Activated CD8-positive, alpha-beta T cell treated with anti-CD3 and anti-CD28 coated beads, Interleukin-2, amount 10 ng/mL, durations not matched to agents 7 days and 5 days (primary cell): Measurements from ENCODE around the gene DPPA4. TPM values are rescaled to one million over a fixed set of nuclear protein-coding genes. Genes with fewer than 3 reads are reported as not detected.

Experiments used
- ATAC-seq: fragments of 150-1000 bp; cut with Tn5 transposase; one replicate; pipeline ENCODE4 v1.10.0; 2021; ENCODE audit warnings: moderate library complexity
- CTCF ChIA-PET: fragments of 350-600 bp; sonication (Branson Sonifier 250); formaldehyde crosslinking; loops from one replicate; lab custom pipeline; 2021; ENCODE audit warnings: antibody characterized with exemption; lab: Charles Lee
- POLR2A ChIA-PET: fragments of 350-600 bp; sonication (Branson Sonifier 250); formaldehyde crosslinking; loops from one replicate; lab custom pipeline; 2021; ENCODE audit warnings: antibody characterized with exemption; lab: Charles Lee
- DNase-seq: peaks from one replicate; pipeline ENCODE4 v3.0.0-alpha.2; 2020
- H3K27ac Mint-ChIP-seq: one replicate; pipeline ENCODE4 v1.8.0; 2021; ENCODE audit warnings: mild to moderate bottlenecking, mixed read lengths
- H3K27me3 Mint-ChIP-seq: one replicate; pipeline ENCODE4 v1.8.0; 2021; ENCODE audit warnings: low read depth, mixed read lengths
- H3K36me3 Mint-ChIP-seq: one replicate; pipeline ENCODE4 v1.8.0; 2021; ENCODE audit warnings: low read depth, mixed read lengths
- H3K4me1 Mint-ChIP-seq: one replicate; pipeline ENCODE4 v1.8.0; 2021; ENCODE audit warnings: low read depth, mixed read lengths
- H3K4me3 Mint-ChIP-seq: one replicate; pipeline ENCODE4 v1.8.0; 2021; ENCODE audit warnings: mild to moderate bottlenecking, mixed read lengths
- H3K9me3 Mint-ChIP-seq: one replicate; pipeline ENCODE4 v1.8.0; 2022; ENCODE audit warnings: mixed read lengths; ENCODE audit not compliant: insufficient read depth
- total RNA-seq, 2 experiments: library from RNA; stranded (reverse); gene quantifications; one replicate each; pipeline ENCODE4 v1.2.3, GENCODE V29; 2021

Gene DPPA4
- total RNA-seq, 2 experiments from 2014 or later, result not detected

DNA sequence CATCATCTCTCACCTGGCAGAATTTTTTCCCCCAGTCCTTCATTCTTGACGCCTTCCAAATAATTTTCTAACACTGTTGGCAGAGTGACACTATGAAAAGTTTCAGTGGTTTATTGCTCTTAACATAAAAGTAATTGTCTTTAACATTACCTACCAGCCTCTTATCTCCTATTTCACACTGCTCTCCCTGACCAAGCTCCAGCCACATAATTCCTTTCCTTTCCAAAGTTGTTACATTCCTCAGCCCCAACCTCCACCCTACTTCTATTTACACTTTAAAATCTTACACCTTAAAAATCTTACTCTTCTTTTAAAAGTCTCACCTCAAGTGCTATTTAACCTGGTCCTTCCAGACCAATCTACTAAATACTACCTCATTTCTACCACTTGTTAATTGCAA, 2.8 kb downstream of the DPPA4 start:
- H3K27ac Mint-ChIP-seq, result no peak overlapping the region
- no peak for ATAC-seq
- H3K4me3 Mint-ChIP-seq, result no peak overlapping the region
- H3K36me3 Mint-ChIP-seq, result no peaks in the 10 kb centered on the region
- CTCF ChIA-PET, result no interaction called here
- H3K4me1 Mint-ChIP-seq, result no peaks in the 10 kb centered on the region
- H3K27me3 Mint-ChIP-seq, result peaks cover 19% of the 10 kb centered on the region
- peaks cover 4% of the 10 kb centered on the region for H3K9me3 Mint-ChIP-seq
- POLR2A ChIA-PET, result no interaction called here
- no peak for DNase-seq

GRCh38 chr3:109331692-109332091, 5.7 kb downstream of the DPPA4 start:
- H3K9me3 Mint-ChIP-seq, result no peaks in the 10 kb centered on the region
- ChIA-PET POLR2A (no interaction called here), CTCF (no interaction called here)
- no peaks in the 10 kb centered on the region for H3K4me1 Mint-ChIP-seq
- no peak for ATAC-seq
- H3K27me3 Mint-ChIP-seq, result peaks cover 8% of the 10 kb centered on the region
- no peak overlapping the region for H3K4me3 Mint-ChIP-seq
- H3K27ac Mint-ChIP-seq, result no peak overlapping the region
- H3K36me3 Mint-ChIP-seq, result no peaks in the 10 kb centered on the region
- no peak for DNase-seq

- DNase-seq (no peak), ATAC-seq (no peak)
- Mint-ChIP-seq H3K4me1 (no peaks in the 10 kb centered on the region), H3K27ac (no peak overlapping the region), H3K36me3 (no peaks in the 10 kb centered on the region), H3K9me3 (no peaks in the 10 kb centered on the region), H3K27me3 (peaks cover 2% of the 10 kb centered on the region), H3K4me3 (no peak overlapping the region)
- CTCF ChIA-PET, result no interaction called here
- POLR2A ChIA-PET, result no interaction called here
Measured at GRCh38 chr3:109330405-109330804, 6.9 kb downstream of the DPPA4 start.

DNA sequence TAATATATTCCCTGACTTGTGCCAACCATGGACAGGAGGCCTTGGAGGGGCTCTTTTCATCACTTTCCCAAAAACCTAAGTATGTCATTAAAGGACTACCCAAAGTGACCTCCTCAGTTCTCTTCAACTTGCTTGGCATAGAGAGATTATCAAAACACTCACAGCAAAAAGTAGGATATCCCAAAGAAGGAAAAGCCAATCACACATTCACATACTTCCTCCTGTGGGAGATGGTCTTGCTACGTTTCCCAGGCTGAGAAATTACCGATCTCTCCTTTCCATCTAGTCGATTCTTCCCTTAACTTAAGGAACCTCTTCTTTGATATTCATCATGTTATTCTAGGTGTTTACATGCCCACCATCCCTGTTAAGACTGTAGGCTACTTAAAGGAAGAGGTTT, 9.1 kb downstream of the DPPA4 start:
- H3K27ac Mint-ChIP-seq, result no peak overlapping the region
- H3K4me3 Mint-ChIP-seq, result no peak overlapping the region
- H3K27me3 Mint-ChIP-seq, result peaks cover 2% of the 10 kb centered on the region
- CTCF ChIA-PET, result no interaction called here
- no peak for ATAC-seq
- H3K9me3 Mint-ChIP-seq, result no peaks in the 10 kb centered on the region
- POLR2A ChIA-PET, result no interaction called here
- H3K36me3 Mint-ChIP-seq, result no peaks in the 10 kb centered on the region
- DNase-seq, result no peak
- no peaks in the 10 kb centered on the region for H3K4me1 Mint-ChIP-seq

- Mint-ChIP-seq H3K9me3 (no peaks in the 10 kb centered on the region), H3K27me3 (peaks cover 2% of the 10 kb centered on the region), H3K36me3 (no peaks in the 10 kb centered on the region), H3K4me3 (no peak overlapping the region), H3K27ac (no peak overlapping the region), H3K4me1 (no peaks in the 10 kb centered on the region)
- no peak for DNase-seq
- CTCF ChIA-PET, result no interaction called here
- ATAC-seq, result no peak
- POLR2A ChIA-PET, result no interaction called here
Measured at GRCh38 chr3:109325657-109326056, 11.7 kb downstream of the DPPA4 start.

- Mint-ChIP-seq H3K4me1 (no peaks in the 10 kb centered on the region), H3K4me3 (no peak overlapping the region), H3K27me3 (peaks cover 2% of the 10 kb centered on the region), H3K27ac (no peak overlapping the region), H3K36me3 (no peaks in the 10 kb centered on the region), H3K9me3 (no peaks in the 10 kb centered on the region)
- CTCF ChIA-PET, result no interaction called here
- ATAC-seq (no peak), DNase-seq (no peak)
- POLR2A ChIA-PET, result no interaction called here
Measured at GRCh38 chr3:109325109-109325508, 12.2 kb downstream of the DPPA4 start.

DNA sequence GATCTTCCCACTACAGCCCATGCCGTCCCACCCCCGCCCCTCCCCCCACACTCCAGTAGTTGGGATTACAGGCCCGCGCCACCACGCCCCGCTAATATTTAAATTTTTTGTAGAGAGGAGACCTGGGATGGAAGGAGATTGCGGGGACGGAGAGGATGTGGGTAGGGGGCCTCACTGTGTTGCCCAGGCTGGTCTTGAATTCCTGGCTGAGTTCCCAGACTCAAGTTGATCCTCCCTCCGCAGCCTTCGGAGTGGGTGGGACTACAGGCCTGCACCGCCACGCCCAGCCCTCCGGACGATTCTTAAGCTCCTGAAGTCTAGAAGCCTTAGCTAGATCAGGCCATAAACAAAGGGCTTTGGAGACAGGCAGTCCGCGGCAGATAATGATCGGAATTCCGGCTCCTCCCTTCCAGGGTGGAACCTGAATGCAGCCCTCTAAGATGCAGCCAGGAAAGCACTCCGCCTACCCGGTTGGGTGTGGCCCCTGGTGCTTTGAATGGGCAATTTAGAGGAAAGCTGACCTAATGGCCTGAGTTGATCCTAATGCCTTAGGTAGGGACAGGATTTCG, 21.1 kb downstream of the DPPA4 start, which contains the start of gene DPPA2:
Gene DPPA2 (minus strand): TSS at position 356 of the 569 bp plus-strand sequence. CDS start 1,975 bp downstream, outside the sequence.
- DNase-seq, result no peak
- CTCF ChIA-PET, result no interaction called here
- H3K27ac Mint-ChIP-seq, result no peak within 1 kb of the TSS
- no peak for ATAC-seq
- H3K36me3 Mint-ChIP-seq, result no peaks in the 10 kb centered on the region
- no peaks in the 10 kb centered on the region for H3K27me3 Mint-ChIP-seq
- H3K9me3 Mint-ChIP-seq, result no peaks in the 10 kb centered on the region
- H3K4me3 Mint-ChIP-seq, result no peak within 1 kb of the TSS
- POLR2A ChIA-PET, result no interaction called here
- H3K4me1 Mint-ChIP-seq, result no peaks in the 10 kb centered on the region

DNA sequence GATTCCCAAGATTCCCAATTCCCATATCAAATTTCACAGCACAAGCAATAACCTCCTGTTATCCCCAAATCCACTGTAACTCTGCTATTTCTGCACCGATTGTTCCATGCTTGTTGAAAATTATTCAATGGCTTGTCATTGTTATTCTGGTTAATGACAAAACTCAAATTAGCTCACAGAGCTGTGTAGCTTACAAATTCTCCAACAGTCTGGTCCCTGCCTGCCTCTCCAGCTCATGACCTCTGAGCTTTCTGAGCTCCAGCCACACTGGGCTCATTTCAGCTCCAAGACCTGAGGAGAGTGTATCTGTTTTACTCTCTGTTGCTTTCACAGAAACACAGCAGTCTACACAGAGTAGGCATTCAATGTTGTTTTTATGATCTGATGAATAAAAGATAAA, 24.3 kb downstream of the DPPA4 start:
- Mint-ChIP-seq H3K36me3 (no peaks in the 10 kb centered on the region), H3K9me3 (no peaks in the 10 kb centered on the region), H3K4me1 (no peaks in the 10 kb centered on the region), H3K27ac (no peak overlapping the region), H3K4me3 (no peak overlapping the region), H3K27me3 (no peaks in the 10 kb centered on the region)
- POLR2A ChIA-PET, result no interaction called here
- DNase-seq (no peak), ATAC-seq (no peak)
- CTCF ChIA-PET, result no interaction called here

- Mint-ChIP-seq H3K4me1 (no peaks in the 10 kb centered on the region), H3K27me3 (no peaks in the 10 kb centered on the region), H3K27ac (no peak overlapping the region), H3K36me3 (no peaks in the 10 kb centered on the region), H3K4me3 (no peak overlapping the region), H3K9me3 (no peaks in the 10 kb centered on the region)
- ATAC-seq (no peak), DNase-seq (no peak)
- ChIA-PET POLR2A (no interaction called here), CTCF (no interaction called here)
Measured at GRCh38 chr3:109297496-109297895, 39.9 kb downstream of the DPPA4 start.

DNA sequence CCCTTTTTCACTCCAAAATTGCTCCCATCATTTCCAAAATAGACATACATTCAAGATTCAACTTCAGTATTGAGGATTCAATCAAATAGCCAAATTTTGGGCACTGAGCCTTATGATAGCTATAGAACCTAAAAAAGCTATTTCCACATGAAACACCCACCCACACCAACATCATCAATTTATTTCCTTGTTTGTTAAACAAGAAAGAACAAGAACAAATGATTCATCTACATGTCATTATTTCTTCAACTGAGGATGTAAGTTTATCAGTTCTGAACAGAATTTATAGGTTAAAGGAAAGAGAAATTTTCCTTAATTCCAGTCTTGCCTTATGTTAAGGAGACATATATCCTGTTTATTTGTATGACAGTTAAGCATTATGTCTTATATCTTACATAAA, 53.3 kb downstream of the DPPA4 start:
- DNase-seq, result no peak
- POLR2A ChIA-PET, result no interaction called here
- no peak for ATAC-seq
- no peaks in the 10 kb centered on the region for H3K36me3 Mint-ChIP-seq
- H3K27me3 Mint-ChIP-seq, result no peaks in the 10 kb centered on the region
- H3K4me3 Mint-ChIP-seq, result no peak overlapping the region
- H3K9me3 Mint-ChIP-seq, result no peaks in the 10 kb centered on the region
- H3K4me1 Mint-ChIP-seq, result no peaks in the 10 kb centered on the region
- CTCF ChIA-PET, result interaction anchor here (1.0 kb wide), 1 partner anchor 8 kb away, joined by 3 read pairs; no protein-coding TSS in a partner anchor
- no peak overlapping the region for H3K27ac Mint-ChIP-seq

- Mint-ChIP-seq H3K9me3 (no peaks in the 10 kb centered on the region), H3K36me3 (no peaks in the 10 kb centered on the region), H3K27ac (no peak overlapping the region), H3K4me3 (no peak overlapping the region), H3K4me1 (no peaks in the 10 kb centered on the region), H3K27me3 (no peaks in the 10 kb centered on the region)
- ATAC-seq, result no peak
- ChIA-PET POLR2A (no interaction called here), CTCF (no interaction called here)
- no peak for DNase-seq
Measured at GRCh38 chr3:109278546-109278945, 58.8 kb downstream of the DPPA4 start.

- H3K36me3 Mint-ChIP-seq, result no peaks in the 10 kb centered on the region
- no peak for DNase-seq
- ATAC-seq, result no peak
- CTCF ChIA-PET, result no interaction called here
- no peaks in the 10 kb centered on the region for H3K9me3 Mint-ChIP-seq
- POLR2A ChIA-PET, result no interaction called here
- no peak overlapping the region for H3K4me3 Mint-ChIP-seq
- H3K27me3 Mint-ChIP-seq, result no peaks in the 10 kb centered on the region
- no peaks in the 10 kb centered on the region for H3K4me1 Mint-ChIP-seq
- H3K27ac Mint-ChIP-seq, result no peak overlapping the region
Measured at GRCh38 chr3:109278141-109278540, 59.2 kb downstream of the DPPA4 start.
